HCT116 (cell line): ENCODE data around the gene AKR1A1. TPM values are rescaled to one million over a fixed set of nuclear protein-coding genes. Genes with fewer than 3 reads are reported as not detected.

ENCODE experiments used
- ATAC-seq: fragments of 200-7000 bp; cut with Tn5 transposase; 2 replicates; pipeline ENCODE4 v1.9.1; 2020; ENCODE audit warnings: mild to moderate bottlenecking, moderate library complexity
- BruUV-seq: library from RNA; stranded (reverse); fragments of 400-500 nt; replicated peaks from 2 replicates; lab custom pipeline; 2021; lab: Mats Ljungman, UMichigan
- CTCF ChIA-PET: fragments of 300-600 bp; sonication (Branson Sonifier 250); formaldehyde crosslinking; loops from one replicate; lab custom pipeline; 2021; ENCODE audit warnings: antibody characterized with exemption; lab: Charles Lee
- POLR2A ChIA-PET: fragments of 300-600, 350-600 bp; sonication (Branson Sonifier 250); formaldehyde crosslinking; loops from one replicate; lab custom pipeline; 2021; ENCODE audit warnings: antibody characterized with exemption; lab: Charles Lee
- RAD21 ChIA-PET, 2 experiments: fragments of 300-600 bp; sonication (Branson Sonifier 250); formaldehyde crosslinking; loops; one replicate each; lab custom pipeline; 2023; ENCODE audit warnings: low total read pairs in 2 of 2; ENCODE audit not compliant: uncharacterized antibody in 2 of 2, unreplicated experiment in 2 of 2, low non-redundant PET in 1 of 2; lab: Charles Lee
- DNase-seq: peaks from one replicate; pipeline ENCODE4 v3.0.0-alpha.2; 2010; ENCODE audit warnings: low read depth, low spot score
- H2AFZ ChIP-seq: fragments of 200-600 bp; shearing (Covaris generic), sonication (generic); 2 replicates; pipeline ENCODE4 v1.6.1; 2017; ENCODE audit warnings: low read depth, mixed run types, mixed read lengths, antibody characterized with exemption, low read length; ENCODE audit not compliant: poor library complexity, severe bottlenecking
- H3K27ac ChIP-seq: 2 replicates; pipeline ENCODE4 v1.5.1; 2012; ENCODE audit warnings: low read depth, low read length
- H3K27me3 ChIP-seq: fragments of 200-600 bp; sonication (generic); 2 replicates; pipeline ENCODE4 v1.6.1; 2016; ENCODE audit warnings: mixed run types, low read length, mixed read lengths; ENCODE audit not compliant: insufficient read depth
- H3K36me3 ChIP-seq, 2 experiments: fragments of 200-500 bp in 1 of 2; fragments of 200-600 bp in 1 of 2; sonication (Bioruptor generic) in 1 of 2; sonication (generic) in 1 of 2; 2 replicates each; pipeline versions ENCODE4 v1.5.1 to v1.6.1; 2014 to 2016; ENCODE audit warnings: low read length in 2 of 2, inconsistent platforms in 1 of 2, mixed read lengths in 1 of 2, mixed run types in 1 of 2; ENCODE audit not compliant: insufficient read depth in 2 of 2, control insufficient read depth in 1 of 2
- H3K4me1 ChIP-seq, 2 experiments: fragments of 200-600 bp in 1 of 2; sonication (generic) in 1 of 2; 2 replicates each; pipeline versions ENCODE4 v1.5.1 to v1.6.1; 2012 to 2017; ENCODE audit warnings: low read length in 2 of 2, inconsistent platforms in 1 of 2, mild to moderate bottlenecking in 1 of 2, mixed read lengths in 1 of 2, mixed run types in 1 of 2, moderate library complexity in 1 of 2; ENCODE audit not compliant: insufficient read depth in 2 of 2, control insufficient read depth in 1 of 2
- H3K4me2 ChIP-seq: fragments of 200-600 bp; sonication (generic); 2 replicates; pipeline ENCODE4 v1.6.1; 2017; ENCODE audit warnings: mixed run types, low read length, mixed read lengths
- H3K4me3 ChIP-seq, 2 experiments: fragments of 200-600 bp in 1 of 2; sonication (generic) in 1 of 2; replicated peaks in 1 of 2; 2 replicates each; pipeline ENCODE4 v1.5.1; 2011 to 2016; ENCODE audit warnings: low read length in 2 of 2, control low read depth in 1 of 2, low read depth in 1 of 2, mild to moderate bottlenecking in 1 of 2, mixed read lengths in 1 of 2, mixed run types in 1 of 2
- H3K79me2 ChIP-seq: fragments of 200-600 bp; sonication (generic); 2 replicates; pipeline ENCODE4 v1.6.1; 2017; ENCODE audit warnings: mild to moderate bottlenecking, mixed run types, low read length, moderate library complexity, mixed read lengths; ENCODE audit not compliant: insufficient read depth
- H3K9ac ChIP-seq: fragments of 200-600 bp; sonication (generic); 2 replicates; pipeline ENCODE4 v1.6.1; 2016; ENCODE audit warnings: low read length, mixed read lengths
- H3K9me2 ChIP-seq: fragments of 200-600 bp; sonication (generic), shearing (Covaris generic); 2 replicates; pipeline ENCODE4 v1.6.1; 2017; ENCODE audit warnings: mixed run types, mild to moderate bottlenecking, moderate library complexity; ENCODE audit not compliant: insufficient read depth
- H3K9me3 ChIP-seq, 2 experiments: fragments of 200-500 bp in 1 of 2; fragments of 200-600 bp in 1 of 2; sonication (Bioruptor generic) in 1 of 2; sonication (generic) in 1 of 2; 2 replicates each; pipeline ENCODE4 v1.6.1; 2014 to 2017; ENCODE audit warnings: low read length in 2 of 2, mixed read lengths in 2 of 2, inconsistent platforms in 1 of 2, low read depth in 1 of 2, mild to moderate bottlenecking in 1 of 2, mixed run types in 1 of 2, moderate library complexity in 1 of 2; ENCODE audit not compliant: control insufficient read depth in 1 of 2, insufficient read depth in 1 of 2
- H4K20me1 ChIP-seq: fragments of 200-600 bp; sonication (generic), shearing (Covaris generic); 2 replicates; pipeline ENCODE4 v1.6.1; 2017; ENCODE audit warnings: mixed run types, mild to moderate bottlenecking, moderate library complexity; ENCODE audit not compliant: insufficient read depth
- CBX3 ChIP-seq: IDR thresholded peaks from 2 replicates; pipeline ENCODE4 v1.6.1; 2012; ENCODE audit warnings: low read depth
- CEBPB ChIP-seq: IDR thresholded peaks from 2 replicates; pipeline ENCODE4 v1.6.1; 2012; ENCODE audit warnings: low read depth
- POLR2AphosphoS5 ChIP-seq: IDR thresholded peaks from 2 replicates; pipeline ENCODE4 v1.6.1; 2011; ENCODE audit warnings: mild to moderate bottlenecking, low read depth, low read length, moderate library complexity
- intact Hi-C: fragments of 100-400 bp; cut with micrococcal nuclease; formaldehyde crosslinking; loops from 2 replicates; pipeline ENCODE4 v1.10.0; 2022
- total RNA-seq: library from RNA; stranded (reverse); gene quantifications from one replicate; pipeline ENCODE4 v1.2.1, GENCODE V29; 2021; ENCODE audit not compliant: unreplicated experiment
- TF ChIP-seq, protein P1 (sequence below), 3 experiments: fragments of 200-600 bp in 1 of 3; sonication (generic) in 1 of 3; IDR thresholded peaks in 2 of 3; conservative IDR thresholded peaks in 1 of 3; 2 replicates each; pipeline ENCODE4 v1.5.1; 2012 to 2017; ENCODE audit warnings: low read depth in 2 of 3, low read length in 2 of 3, antibody characterized with exemption in 1 of 3, borderline replicate concordance in 1 of 3, control low read depth in 1 of 3, mild to moderate bottlenecking in 1 of 3, mixed read lengths in 1 of 3, mixed run types in 1 of 3, moderate library complexity in 1 of 3; ENCODE audit not compliant: insufficient read depth in 1 of 3

The AKR1A1 gene
- total RNA-seq, 1 experiment from 2014 or later, result 199 TPM

DNA sequence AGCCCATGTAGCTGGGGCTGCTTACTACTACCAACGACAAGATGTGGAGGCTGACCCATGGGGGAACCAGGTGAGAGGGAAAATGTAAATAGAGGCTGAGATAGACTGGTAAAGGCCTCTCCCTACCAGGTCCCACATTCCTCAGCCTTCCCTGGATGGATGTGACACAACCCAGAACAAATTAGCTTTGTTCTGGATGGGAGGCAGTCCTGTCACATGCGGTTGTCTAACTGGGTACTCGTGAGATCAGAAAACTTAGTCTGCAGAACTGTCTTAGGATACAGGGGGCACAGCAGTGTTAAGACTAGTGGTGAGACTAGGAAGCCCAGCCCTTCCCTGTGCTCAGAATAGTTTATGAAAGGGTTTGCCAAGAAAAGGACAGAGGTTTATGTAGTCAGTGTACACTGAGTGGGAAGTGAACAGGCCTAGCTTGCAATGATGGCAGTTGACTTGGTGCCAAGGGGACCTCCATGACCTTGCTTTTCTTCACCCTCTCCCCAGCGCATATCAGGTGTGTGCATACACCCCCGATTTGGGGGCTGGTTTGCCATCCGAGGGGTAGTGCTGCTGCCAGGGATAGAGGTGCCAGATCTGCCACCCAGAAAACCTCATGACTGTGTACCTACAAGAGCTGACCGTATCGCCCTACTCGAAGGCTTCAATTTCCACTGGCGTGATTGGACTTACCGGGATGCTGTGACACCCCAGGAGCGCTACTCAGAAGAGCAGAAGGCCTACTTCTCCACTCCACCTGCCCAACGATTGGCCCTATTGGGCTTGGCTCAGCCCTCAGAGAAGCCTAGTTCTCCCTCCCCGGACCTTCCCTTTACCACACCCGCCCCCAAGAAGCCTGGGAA is 42.1 kb upstream of the AKR1A1 start:
- Histone ChIP-seq H3K4me3 (no peak overlapping the region), H3K4me2 (no peak overlapping the region), H3K27me3 (no peaks in the 10 kb centered on the region), H2AFZ (no peak overlapping the region), H4K20me1 (peaks cover 10% of the 10 kb centered on the region), H3K79me2 (peaks cover 15% of the 10 kb centered on the region; the same call in 1 of the 2 replicates), H3K4me1 (no peaks in the 10 kb centered on the region), H3K9me2 (no peaks in the 10 kb centered on the region), H3K27ac (0 out of 2 replicates have a peak overlapping the region, but pooled peaks have one; percentile 10), H3K9me3 (no peaks in the 10 kb centered on the region), H3K9ac (no peak overlapping the region), H3K36me3 (peaks cover 27 to 37% of the 10 kb centered on the region in 2 experiments)
- no TSS peak for BruUV-seq
- CTCF ChIA-PET, result no interaction called here
- RAD21 ChIA-PET, result no interaction called here
- TF ChIP-seq, protein P1, sequence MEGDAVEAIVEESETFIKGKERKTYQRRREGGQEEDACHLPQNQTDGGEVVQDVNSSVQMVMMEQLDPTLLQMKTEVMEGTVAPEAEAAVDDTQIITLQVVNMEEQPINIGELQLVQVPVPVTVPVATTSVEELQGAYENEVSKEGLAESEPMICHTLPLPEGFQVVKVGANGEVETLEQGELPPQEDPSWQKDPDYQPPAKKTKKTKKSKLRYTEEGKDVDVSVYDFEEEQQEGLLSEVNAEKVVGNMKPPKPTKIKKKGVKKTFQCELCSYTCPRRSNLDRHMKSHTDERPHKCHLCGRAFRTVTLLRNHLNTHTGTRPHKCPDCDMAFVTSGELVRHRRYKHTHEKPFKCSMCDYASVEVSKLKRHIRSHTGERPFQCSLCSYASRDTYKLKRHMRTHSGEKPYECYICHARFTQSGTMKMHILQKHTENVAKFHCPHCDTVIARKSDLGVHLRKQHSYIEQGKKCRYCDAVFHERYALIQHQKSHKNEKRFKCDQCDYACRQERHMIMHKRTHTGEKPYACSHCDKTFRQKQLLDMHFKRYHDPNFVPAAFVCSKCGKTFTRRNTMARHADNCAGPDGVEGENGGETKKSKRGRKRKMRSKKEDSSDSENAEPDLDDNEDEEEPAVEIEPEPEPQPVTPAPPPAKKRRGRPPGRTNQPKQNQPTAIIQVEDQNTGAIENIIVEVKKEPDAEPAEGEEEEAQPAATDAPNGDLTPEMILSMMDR (IDR thresholded peaks at IDR 0.05 in 2 of 3, conservative IDR thresholded peaks at IDR 0.05 in 1 of 3; ENCODE audit: borderline replicate concordance in 1 of 3, insufficient read depth in 1 of 3, low read depth in 2 of 3, low read length in 2 of 3), result peak in 2 of 3 experiments; percentile 23 to 29; a peak in 2 of 6 replicates
- TF ChIP-seq CEBPB (no peak), POLR2AphosphoS5 (peak; percentile 70), CBX3 (no peak)
- ATAC-seq (peak; percentile 56), DNase-seq (no peak)
- intact Hi-C loops, result no loop called here
- POLR2A ChIA-PET, result interaction anchor here (6.1 kb wide), 1 partner anchor 13 kb away, joined by 61 read pairs; the partner anchor contains the start of gene PRDX1
